ENCODE results near the gene PCID2. TPM values are rescaled to one million over a fixed set of nuclear protein-coding genes. Genes with fewer than 3 reads are reported as not detected.

The PCID2 gene
- total RNA-seq, 1 donor from 2014 or later = 59.7 TPM

DNA sequence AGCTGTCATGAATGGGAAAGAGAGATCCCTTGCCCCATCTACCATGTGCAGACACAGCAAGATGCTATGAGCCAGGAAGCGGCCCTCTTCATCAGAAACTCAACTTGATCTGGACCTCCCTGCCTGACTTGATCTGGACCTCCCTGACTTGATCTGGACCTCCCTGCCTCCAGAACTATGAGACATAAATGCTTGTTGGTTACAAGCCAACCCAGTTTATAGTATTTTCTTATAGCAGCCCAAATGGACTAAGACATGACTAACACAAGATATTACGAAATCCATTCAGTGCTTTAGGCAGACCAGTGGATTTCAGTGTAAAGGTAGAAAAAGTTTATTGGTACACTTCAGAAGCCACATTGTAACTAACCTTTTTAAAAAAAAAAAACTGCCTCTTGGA, 15.6 kb downstream of the PCID2 start:
- Mint-ChIP-seq H3K36me3 (peaks cover 32% of the 10 kb centered on the region), H3K27ac (no peak overlapping the region), H3K9me3 (no peaks in the 10 kb centered on the region), H3K4me1 (ENCODE audit: unreplicated experiment) (no peaks in the 10 kb centered on the region), H3K4me3 (no peak overlapping the region), H3K27me3 (no peaks in the 10 kb centered on the region)
- no peak for DNase-seq (ENCODE audit: extremely low spot score, unreplicated experiment)
- TF ChIP-seq, protein P1, sequence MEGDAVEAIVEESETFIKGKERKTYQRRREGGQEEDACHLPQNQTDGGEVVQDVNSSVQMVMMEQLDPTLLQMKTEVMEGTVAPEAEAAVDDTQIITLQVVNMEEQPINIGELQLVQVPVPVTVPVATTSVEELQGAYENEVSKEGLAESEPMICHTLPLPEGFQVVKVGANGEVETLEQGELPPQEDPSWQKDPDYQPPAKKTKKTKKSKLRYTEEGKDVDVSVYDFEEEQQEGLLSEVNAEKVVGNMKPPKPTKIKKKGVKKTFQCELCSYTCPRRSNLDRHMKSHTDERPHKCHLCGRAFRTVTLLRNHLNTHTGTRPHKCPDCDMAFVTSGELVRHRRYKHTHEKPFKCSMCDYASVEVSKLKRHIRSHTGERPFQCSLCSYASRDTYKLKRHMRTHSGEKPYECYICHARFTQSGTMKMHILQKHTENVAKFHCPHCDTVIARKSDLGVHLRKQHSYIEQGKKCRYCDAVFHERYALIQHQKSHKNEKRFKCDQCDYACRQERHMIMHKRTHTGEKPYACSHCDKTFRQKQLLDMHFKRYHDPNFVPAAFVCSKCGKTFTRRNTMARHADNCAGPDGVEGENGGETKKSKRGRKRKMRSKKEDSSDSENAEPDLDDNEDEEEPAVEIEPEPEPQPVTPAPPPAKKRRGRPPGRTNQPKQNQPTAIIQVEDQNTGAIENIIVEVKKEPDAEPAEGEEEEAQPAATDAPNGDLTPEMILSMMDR (conservative IDR thresholded peaks at IDR 0.05) = no peak

DNA sequence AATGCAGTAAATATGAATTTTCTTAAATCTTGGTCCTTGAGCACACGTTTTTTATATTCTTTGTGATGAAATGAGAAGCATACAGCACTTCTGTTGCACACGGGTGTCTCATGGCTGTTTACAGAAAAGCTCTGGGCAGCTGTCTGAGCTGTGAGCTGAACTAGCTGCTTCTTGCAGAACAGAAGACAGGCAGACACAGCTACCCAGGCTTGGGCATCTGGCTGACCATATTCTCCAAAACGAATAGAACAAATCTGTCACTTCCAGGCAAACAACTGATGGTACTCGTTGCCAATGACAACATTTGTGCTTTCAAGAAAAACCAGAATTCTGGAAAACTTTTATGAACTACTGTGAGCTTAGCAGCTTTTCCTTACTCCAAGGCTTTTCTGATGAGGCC, 16.2 kb downstream of the PCID2 start:
- TF ChIP-seq, protein P1 (conservative IDR thresholded peaks at IDR 0.05) = no peak
- no peak for DNase-seq (ENCODE audit: extremely low spot score, unreplicated experiment)
- Mint-ChIP-seq H3K36me3 (peaks cover 34% of the 10 kb centered on the region), H3K27me3 (no peaks in the 10 kb centered on the region), H3K4me1 (ENCODE audit: unreplicated experiment) (no peaks in the 10 kb centered on the region), H3K4me3 (no peak overlapping the region), H3K9me3 (no peaks in the 10 kb centered on the region), H3K27ac (no peak overlapping the region)

DNA sequence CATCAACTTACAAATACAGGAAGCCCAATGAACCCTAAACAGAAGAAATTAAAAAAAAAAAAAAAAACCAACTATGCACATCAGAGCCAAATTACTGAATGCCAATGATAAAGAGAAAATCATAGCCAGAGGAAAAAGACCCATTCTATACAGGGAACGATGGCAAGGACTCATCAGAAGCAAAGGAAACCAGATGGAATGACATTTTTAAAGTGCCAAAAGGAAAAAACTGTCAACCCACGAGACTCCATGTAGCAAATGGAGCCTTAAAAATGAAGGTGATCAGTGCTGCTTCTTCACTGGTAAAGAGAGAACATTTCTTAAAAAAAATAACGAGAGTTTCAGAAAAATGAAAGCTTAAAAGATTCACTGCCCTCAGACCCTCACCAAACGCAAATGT, 18.3 kb downstream of the PCID2 start:
- H3K36me3 Mint-ChIP-seq = peaks cover 33% of the 10 kb centered on the region
- no peaks in the 10 kb centered on the region for H3K27me3 Mint-ChIP-seq
- DNase-seq (ENCODE audit: extremely low spot score, unreplicated experiment) = no peak
- no peak overlapping the region for H3K4me3 Mint-ChIP-seq
- TF ChIP-seq, protein P1 (conservative IDR thresholded peaks at IDR 0.05) = no peak
- H3K9me3 Mint-ChIP-seq = no peaks in the 10 kb centered on the region
- H3K27ac Mint-ChIP-seq = no peak overlapping the region
- H3K4me1 Mint-ChIP-seq (ENCODE audit: unreplicated experiment) = no peaks in the 10 kb centered on the region

DNA sequence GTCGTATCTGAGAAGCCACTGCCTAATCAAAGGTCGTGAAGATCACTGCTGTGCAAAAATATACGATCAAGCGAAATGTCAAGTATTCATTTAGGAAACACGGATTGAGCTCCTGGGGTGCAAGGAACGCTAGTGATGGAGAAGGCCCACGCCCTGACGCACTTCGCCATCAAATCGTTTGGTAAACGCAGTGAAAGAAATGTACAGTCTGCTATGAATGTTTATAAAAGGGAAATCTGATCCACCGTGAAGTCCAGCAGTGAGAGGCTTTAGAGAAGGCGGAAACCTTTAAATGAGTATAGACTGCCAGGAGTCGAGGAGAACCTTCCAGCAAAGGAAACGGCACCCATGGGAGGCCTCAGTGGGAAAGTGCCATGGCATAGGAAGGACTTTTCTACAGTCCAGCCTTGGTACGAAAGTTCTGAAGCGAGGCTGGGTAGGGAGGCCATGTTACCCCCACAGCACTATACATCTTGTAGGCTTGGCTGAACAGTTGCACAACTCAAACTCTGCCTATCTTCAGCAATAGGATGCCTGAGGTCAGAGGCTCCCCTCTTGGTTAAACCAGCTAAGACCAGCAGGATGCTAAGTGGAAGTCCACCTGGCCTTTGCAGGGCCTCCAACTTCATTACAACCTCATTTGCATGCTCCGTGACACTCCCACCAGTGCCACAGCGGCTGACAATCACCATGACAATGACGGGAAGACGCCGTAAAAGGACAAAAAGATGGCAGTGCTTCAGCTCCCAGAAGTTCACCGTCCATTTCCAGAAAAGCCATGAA, 20.4 kb downstream of the PCID2 start:
- Mint-ChIP-seq H3K36me3 (peaks cover 34% of the 10 kb centered on the region), H3K27me3 (no peaks in the 10 kb centered on the region), H3K4me1 (ENCODE audit: unreplicated experiment) (no peaks in the 10 kb centered on the region), H3K27ac (no peak overlapping the region), H3K4me3 (no peak overlapping the region), H3K9me3 (no peaks in the 10 kb centered on the region)
- TF ChIP-seq, protein P1 (conservative IDR thresholded peaks at IDR 0.05) = no peak
- DNase-seq (ENCODE audit: extremely low spot score, unreplicated experiment) = no peak

DNA sequence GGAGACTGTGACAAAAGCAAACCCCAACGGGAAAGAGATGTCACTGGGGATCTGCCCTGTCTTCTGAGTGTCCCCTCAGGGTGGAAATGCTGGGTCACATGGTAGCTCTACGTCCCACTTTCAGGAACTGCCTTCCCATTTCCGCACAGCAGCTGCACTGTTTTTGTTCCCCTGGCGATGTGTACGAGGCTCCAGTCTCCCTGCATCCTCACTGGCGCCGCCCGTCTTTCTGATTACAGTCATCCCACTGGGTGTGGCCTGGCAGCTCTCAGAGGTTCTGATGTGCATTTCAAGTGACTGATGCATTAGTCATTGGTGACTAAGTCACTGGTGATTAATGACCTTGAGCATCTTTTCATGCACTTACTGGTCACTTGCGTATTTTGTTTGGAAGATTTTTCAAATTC, 21.2 kb downstream of the PCID2 start:
- no peak for DNase-seq (ENCODE audit: extremely low spot score, unreplicated experiment)
- TF ChIP-seq, protein P1 (conservative IDR thresholded peaks at IDR 0.05) = no peak
- no peaks in the 10 kb centered on the region for H3K27me3 Mint-ChIP-seq
- peaks cover 34% of the 10 kb centered on the region for H3K36me3 Mint-ChIP-seq
- H3K27ac Mint-ChIP-seq = peak overlapping the region; percentile 81
- H3K4me3 Mint-ChIP-seq = no peak overlapping the region
- H3K4me1 Mint-ChIP-seq (ENCODE audit: unreplicated experiment) = no peaks in the 10 kb centered on the region
- H3K9me3 Mint-ChIP-seq = no peaks in the 10 kb centered on the region

Measured in type B pancreatic cell (in vitro differentiated cells).